NCI-H69 (cell line): ENCODE measurements around the gene DENND1C.
A peak's percentile ranks its signal among the peaks of the same experiment; 100 is the strongest.

Source experiments
- DNase-seq: peaks from one replicate; lab custom pipeline; 2025; lab: John Stamatoyannopoulos, UW

DENND1C gene

DNA sequence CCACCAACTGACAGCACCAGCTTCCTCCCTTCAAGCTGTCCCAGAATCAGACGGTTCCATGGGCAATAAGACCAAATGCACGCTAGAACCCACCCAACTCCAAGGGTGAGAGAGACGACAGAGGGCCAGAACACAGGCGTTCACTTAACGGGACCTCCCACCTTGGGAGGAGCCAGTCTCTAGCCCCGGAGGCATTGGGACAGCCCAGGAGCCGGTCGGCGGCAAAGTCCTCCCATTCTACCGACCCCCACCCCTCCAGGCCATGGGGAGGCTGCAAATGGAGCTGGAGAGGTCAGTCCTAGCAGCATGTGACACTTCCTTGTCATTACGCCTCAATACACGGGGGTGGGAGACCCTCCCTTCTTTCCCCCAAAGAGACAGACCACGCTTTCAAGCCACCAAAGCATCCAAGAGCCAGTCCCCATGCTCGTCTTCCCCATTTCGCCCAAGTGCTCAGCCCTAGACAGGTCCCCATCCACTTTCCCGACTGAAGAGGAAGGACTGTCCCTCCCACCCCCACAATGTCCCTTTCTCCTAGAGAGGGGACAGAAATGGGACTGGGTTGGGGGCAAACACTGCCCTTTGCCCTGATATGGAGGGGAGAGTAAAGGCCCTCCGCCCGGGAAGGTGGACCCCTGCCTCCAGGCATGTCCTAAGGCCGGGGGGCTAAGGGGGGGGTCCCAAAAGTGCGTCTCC lies 57.9 kb downstream of the DENND1C start:
- DNase-seq: peak; percentile 50

DNA sequence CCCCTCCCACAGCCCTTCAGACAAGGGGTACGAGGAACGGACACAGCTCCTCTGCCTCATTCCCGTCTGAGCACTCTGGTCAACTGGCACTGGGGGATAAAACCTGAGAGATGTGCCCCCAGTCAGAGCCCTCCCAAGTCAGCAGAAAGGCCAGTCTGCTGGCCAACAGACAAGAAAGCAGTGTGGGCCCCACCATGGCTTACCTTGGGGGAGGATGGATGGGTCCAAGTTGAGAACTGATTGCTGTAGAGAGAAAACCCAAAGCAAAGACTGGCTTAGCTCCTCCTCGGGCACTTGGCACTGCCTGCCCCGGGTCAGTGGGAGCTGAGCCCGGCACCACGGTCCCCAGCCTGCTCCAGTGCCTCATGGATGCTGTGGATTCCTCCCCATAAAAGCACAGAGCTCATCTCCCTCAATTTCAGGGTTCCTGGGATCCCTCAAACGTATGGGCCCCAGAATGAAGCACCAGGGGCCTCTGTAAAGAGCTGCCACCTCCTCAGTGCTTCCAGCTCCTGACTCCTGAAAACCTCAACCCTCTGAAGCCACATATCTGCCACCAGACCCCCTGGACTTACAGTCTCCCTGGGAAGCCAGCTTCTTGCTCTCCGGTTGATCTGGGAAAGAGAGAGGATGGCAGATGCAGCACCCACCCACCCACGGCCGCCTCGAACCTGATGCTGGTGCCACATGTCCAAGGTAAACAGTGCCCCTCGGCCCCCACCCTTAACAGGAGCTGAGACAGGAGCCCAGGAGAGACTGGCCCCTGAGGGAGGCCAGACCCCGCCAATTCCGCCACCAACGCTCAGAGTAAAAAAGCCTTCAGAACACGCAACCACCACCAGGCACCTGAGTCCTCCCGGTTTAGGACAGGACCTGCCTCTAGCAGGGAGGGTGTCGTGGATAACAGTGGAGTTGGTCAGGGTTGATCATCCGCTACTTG lies 60.2 kb downstream of the DENND1C start:
- no peak for DNase-seq

DNA sequence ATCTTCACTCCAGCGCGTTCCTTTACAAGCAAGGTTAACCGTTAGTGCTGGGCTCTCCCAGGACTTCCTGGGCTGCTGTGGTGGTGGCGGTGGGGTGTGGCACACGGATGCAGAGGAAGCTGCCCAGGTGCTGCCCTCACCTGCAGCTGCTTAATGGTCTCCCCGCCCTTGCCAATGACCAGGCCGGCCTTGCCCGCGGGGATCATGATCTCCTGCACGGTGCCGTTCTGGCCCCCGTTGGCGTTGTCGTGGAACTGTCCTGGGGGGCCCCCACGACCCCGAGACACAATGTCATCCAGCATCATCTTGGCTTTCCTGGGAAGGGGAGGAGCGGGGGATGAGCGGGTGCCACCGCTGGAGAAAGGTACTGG lies 63.0 kb downstream of the DENND1C start:
- DNase-seq: no peak

DNA sequence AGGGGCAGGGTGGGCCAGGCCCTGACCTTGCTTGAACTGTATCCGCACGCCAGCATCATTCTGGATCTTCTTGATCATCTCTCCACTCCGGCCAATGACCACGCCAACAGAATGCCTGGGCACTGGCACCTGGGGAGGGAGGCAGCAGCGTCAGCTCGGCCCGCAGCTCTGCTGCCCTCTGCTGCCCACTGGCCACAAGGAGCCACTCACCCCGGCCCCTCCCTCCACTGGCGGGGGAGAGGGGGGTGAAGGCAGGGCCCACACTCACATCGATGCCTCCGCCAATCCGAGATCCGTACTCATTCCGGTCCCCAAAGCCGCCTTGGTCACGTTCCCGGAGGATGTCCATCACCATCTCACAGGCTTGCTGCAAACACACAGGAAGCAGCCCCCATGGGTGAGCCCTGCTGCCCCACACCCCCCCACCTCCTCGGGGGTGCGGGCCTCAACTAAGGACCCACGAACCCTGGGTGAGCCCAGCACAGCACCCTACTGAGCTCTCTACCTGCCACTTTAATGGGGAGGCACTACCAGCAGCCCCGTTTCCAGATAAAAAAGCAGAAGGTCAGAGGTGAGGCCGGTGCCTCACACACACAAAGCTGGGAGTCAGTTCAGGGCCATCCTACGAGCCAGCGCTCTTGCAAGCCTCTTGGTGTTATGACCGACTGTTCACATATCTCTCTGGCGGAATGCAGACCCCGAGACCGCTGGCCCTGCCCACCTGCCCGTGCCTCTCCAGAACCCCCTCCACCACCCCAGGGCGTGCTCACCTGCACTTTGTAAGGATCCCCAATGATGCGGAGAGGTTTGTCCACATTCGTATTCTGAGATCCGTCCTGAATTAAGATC lies 63.6 kb downstream of the DENND1C start:
- no peak for DNase-seq
